ELF-1 (cell line): Measurements from ENCODE around the gene MBLAC2.

Experiments
- DNase-seq: peaks from one replicate; pipeline ENCODE4 v3.0.0-alpha.2; 2016; ENCODE audit warnings: low read depth, low spot score

MBLAC2 gene

DNA sequence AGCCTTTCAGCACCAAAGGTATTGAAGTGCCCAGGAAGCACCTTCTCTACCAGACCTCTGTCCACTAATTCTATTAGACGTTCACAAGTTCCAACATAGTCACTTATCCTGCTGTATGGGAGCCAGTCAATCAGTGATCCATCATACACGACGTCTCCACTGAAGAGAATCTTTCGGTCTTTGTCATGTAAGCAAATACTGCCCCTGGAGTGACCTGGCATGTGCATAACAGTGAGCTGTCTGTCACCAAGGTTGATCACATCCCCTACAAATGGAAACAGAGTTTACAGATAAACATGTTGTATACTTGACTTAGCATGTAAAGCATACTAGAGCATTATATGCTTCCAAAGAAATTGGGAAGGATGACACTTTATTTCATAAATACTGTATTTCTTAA, 13.3 kb downstream of the MBLAC2 start:
- DNase-seq = no peak

DNA sequence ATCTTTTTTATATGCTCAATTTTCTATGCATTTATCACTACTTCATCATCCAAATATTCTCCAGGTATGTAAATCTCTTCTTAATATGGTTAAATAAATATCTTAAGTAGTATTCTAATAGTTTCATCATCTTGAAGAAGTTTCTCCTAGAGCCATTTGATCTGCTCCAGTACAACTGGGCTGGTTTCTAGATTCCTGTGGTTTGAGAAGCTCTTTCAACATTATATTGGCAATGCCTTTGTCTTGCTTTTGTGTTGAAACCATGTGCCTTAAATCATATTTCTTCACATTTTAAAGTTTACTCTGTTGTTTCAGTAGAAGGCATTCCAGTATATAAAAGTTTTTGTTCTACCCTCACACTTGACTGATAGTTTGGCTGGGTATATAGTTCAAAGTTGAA, 27.6 kb downstream of the MBLAC2 start:
- DNase-seq = no peak

DNA sequence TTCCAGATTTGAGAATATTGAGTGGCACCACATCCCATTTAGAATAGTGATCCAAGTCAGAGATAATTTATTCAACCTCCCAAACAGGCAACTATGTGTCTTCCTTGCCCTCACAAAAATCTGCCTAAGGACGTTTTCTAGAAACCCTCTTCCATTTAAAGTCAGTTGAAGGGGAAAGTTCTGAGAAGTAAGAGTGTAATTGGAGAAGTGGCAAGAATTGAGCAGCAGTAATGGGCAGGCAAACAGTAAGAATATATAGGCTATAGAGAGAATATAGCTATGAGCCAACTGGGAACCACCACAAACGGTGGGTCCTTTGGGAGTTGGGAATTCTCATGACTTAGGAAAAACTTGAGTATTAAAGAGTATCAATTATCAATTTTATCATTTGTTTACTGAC, 33.9 kb downstream of the MBLAC2 start:
- DNase-seq = no peak

DNA sequence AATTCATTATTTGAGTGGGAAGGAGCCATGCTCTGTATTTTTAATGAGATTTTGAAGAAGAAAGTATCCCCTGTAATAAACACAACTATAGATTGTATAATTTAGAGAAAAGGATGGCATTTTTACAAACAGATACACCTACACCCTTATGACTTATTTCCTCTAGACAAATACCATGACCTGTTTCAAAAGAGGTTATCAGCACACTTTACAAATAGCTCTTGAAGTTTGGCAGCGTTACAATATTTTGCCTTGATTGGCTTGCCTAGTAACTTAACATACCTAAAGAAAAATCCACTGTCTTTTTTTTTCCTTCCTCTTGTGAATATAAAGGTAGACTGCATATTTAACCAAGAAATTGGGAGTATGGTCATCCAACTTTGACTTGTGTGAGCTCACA, 36.5 kb downstream of the MBLAC2 start:
- DNase-seq = no peak

DNA sequence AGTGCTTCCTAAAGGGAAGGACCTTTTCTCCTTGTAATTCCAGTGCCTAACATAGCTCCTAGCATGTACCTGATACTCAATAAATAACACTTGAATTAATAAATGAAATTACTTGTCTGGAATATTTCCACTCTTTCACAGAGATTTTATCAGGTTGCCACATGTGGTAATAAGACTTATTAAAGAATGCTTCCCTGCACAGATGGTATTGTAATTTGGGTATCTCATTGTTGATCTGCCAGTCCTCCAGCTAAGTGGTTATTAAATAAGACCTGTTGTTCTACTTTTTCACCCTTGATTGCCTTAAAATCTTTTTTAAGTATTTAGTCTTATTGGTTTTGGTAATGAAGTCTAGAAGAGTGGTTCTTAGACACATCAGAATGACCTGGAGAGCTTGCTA, 36.9 kb downstream of the MBLAC2 start:
- no peak for DNase-seq

DNA sequence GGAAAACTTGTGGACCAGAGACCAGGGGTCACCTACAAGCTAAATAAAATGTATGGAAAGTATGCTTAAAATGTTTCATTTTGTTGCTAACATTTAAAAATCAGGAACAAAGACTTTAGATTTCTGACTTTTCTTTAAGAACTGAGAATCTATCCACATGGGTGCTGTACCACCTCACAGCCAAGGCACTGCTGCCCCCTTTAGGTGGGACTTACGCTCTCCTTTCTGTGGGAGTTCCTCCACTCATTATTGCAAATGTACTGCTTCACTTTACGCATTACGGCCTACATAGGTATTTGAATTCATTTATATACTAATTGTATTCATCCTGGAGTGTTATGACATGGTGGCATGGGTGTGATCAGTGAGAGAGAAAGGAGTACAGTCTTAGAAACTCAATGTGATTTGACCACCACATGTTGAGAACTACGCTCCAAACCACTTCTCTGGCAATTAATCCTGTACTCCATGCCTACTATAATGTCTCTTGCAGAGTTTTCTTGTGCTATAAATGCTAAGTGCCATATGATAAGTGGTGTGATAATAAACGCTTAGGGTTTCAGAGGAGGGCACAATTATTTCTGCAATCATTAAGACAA, 40.4 kb downstream of the MBLAC2 start:
- DNase-seq = peak; percentile 38

DNA sequence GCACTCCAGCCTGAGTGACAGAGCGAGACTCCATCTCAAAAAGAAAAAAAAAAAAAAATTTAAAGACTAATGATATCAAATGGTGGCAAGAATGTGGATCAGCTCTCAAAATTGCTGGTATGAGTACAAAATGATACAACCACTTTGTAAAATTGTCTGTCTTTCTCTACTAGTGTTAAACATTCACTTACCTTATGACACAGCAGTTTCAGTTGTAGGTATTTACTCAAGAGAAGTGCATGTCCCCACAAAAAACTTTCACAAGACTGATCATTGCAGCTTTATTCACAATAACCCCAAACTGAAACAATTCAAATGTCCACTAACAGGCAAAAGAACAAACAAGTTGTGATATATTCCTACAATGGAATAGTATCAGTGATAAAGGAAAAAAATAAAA, 50.3 kb downstream of the MBLAC2 start:
- no peak for DNase-seq

DNA sequence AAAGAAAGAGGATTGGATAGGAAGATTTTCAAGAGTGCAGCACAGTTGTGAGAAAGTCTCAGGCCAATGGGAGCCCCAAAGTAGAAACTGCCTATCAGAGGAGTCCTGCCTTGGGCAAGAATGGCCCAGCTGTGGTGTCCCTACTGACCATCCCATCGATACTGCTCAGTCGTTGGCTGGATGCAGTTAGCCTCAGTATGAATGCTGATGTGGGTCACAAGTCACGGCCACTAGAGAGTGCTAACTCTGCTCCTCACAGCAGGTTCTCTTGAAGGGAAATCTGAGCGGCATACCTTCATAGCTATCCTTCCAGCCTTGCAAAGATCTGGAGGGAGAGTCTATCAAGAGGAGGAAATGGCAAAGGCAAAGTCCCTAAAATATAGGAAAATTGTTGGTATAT, 53.4 kb downstream of the MBLAC2 start:
- DNase-seq = peak; percentile 37

DNA sequence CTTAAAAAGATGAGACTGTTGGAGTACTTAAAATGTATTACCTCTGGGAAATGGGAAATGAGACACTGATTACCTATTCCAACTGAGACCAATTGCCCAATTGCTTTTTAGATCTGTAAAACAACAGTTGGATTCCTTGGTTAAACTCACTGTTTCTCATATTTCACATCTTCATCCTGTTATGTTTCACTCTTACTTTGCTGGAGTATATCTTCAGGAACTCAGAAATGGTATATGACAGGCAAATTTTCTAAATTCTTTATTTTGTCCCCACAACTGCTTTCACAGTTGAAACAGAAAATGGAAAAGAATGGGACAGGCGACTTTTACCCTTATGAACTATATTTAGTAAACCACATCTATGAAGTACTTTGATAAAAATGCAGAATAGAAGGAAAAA, 56.4 kb downstream of the MBLAC2 start:
- no peak for DNase-seq

DNA sequence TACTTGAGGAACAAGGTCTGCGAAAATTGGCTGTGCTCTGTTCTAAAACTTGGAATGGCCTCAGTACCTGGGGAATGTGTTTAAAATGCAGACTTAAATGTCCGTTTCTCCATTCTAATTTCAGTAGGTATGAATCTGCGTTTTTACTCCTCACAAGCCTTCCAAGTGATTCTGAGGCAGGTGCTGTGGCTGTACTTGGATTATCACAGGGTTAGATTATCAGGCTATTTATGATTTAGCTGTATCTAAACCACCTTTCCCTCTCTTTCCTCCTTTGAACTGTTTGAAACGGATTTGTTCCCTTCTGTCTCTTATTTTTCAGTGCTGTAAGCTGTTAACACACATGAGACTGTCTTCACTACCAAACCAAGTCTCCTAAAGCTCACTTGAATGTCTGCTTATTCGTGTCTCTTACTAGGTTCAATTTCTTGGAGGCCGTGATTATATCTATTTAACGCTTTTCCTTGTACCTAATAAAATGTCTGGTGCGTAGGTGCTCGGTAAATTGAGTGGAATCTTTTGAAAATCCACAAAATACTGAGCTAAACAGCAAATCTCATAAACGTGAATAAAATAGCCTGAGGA, 64.3 kb downstream of the MBLAC2 start:
- DNase-seq = no peak

DNA sequence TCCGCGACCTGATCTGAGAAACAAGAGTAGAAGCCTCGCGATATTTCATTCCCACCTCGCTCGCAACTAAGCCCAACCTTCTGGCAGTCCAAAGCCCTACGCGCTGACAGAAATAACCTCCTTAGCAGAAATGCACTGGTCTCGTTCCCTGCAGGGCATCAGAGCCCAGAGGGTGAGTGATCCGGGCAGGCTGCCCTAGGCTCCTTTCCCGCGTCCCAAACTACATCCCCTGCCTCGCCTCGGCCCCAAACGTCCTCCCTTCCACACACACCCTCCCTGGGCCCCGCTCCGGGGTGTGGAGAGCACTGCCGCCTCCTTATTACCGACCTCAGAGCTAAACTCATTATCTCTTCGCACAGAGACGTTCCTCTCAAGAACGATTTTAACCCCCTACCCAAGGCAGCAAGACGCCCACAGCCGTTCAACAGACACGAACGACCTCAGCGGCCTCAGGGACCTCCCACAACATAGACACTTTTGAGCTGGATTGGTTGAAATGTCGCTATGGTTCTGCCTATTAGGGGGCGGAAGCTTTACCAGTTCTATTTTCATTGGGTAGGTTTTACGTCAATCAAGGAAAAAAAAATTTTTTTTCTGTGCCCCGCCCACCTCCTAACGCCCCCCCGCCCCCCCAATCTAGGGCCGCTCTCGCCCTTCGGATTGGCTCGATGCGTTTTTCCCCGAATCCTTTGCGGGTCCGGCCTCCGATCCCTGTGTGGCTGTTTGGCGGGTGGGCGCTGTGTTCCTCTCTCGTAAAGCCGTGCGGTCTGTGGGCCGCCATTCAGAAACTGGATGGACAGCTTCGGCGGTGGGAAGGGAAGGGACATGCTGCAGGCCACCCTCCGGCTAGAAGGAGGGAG, 65.0 kb downstream of the MBLAC2 start, which contains the start of gene CETN3:
Gene CETN3 (minus strand): TSS at position 439 of the 860 bp plus-strand sequence. CDS start 95 bp downstream, at position 344.
- DNase-seq = peak; percentile 96

DNA sequence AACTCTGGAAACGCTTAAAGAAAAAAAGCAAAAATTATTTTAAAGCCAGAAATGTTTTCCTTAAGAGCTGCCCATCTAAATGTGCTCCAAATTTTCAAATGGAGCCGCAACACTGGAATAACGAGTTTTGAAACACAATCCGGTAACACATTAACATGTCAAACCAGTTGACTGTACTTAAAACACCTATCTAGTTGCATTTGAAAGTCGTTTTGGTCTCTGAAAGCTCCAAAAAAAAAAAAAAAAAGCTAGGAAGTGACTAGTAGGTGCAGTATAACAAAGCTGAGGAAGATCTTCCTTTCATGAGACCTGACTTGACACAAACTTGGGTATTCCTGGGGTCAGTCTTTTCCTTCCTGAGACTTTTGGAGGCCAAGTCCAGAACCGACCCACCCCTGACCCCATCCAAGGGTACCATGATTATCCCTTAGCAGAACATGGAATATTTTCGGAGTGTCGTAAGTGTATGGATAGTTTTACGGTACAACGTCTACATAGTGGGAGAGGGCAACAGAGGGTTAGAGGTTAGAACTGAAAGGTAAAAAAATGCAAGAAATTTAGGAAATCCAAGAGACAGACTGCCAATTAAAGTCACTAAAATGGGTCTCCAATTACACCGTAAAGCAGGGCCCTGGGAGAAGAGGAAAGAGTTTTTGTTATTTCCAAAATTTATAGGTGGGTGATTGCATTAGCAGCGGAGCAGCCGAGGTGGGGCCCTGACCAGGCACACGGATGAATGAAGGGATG, 65.8 kb downstream of the MBLAC2 start:
- DNase-seq = no peak
